GM10266 (cell line): Measurements from ENCODE around the gene MRPL43.
A peak's percentile ranks its signal among the peaks of the same experiment; 100 is the strongest.

Experiments
- DNase-seq: peaks from one replicate; pipeline ENCODE4 v3.0.0; 2012; ENCODE audit errors: extremely low spot score
- CTCF ChIP-seq: IDR thresholded peaks from 2 replicates; pipeline ENCODE4 v1.5.1; 2012; ENCODE audit warnings: mild to moderate bottlenecking, low read depth; ENCODE audit not compliant: control insufficient read depth, insufficient read depth; ENCODE audit errors: missing control alignments

The MRPL43 gene

GRCh38 chr10:101031796-101032636, 44.7 kb upstream of the MRPL43 start:
- peak; percentile 51 for DNase-seq
- TF ChIP-seq CTCF: no peak

DNA sequence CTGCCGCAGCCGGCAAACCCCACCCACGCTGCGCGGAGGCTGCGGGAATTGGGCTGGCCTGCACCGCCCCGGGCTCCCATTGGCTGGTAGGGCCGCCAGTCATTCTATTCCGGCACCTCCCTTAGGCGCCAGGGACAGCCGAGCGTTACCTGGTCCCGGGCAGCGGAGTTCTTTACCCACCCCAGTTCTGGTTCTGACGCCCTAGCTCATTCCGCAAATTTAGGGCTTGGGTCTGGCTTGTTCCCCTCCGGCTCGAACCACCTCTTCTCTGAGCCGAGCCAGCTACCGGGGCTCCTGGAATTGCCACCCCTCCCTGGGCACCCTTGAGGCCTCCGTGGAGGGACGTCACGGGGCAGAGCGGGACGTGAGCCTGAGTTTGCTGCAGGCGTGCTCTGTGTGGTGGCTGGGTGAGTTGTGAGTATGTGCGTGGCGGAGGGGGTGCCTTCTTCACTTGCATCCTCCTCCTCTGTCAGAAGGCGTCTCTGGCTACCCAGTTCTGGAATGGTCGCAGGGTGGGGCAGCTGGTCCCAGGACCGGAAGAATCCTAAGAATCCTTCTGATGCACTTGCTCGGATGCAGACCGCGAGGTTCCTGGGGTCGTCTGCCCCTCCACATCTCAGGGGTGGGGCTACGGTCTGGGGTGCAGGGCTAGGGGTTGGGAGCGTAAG, 44.0 kb upstream of the MRPL43 start, which contains the start of the genes PDZD7 and SFXN3:
TSS of gene PDZD7 (minus strand) at position 2 of the 668 bp plus-strand sequence. CDS start 910 bp downstream, outside the sequence.
TSS of gene SFXN3 (plus strand) at position 107 of the 668 bp plus-strand sequence. CDS start 3,461 bp downstream, outside the sequence.
- peak; percentile 96 for DNase-seq
- TF ChIP-seq CTCF: no peak

DNA sequence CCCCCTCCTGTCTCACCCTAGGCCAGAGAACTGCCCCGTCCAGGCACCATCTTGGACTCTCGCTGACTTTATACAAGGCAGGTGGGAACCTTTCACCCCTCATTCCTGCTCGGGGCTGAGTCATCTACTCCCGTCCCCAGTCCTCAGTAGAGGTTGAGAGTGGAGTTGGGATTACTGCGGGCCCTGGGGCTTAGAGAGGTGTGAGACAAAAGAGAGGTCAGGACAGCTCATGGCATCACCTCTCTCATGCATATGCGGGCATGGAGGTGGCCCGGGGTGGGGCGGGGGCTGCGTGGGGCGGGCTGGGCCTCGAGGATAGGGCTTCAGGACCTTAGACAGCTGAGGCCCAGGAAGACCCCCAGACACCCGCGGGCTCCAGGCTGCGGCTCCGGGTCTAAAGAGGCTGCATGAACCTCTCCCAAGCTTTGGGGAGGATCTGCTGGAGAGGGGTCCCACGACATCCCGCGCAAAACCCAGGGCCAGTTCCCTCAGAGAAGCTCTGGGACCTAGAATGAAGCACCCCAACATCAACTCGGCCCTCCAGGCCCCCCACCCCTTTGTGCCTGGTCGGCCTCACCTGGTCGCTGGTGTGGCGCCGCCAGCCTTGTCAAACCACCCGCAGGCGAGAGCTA, 43.3 kb upstream of the MRPL43 start:
- no peak for TF ChIP-seq CTCF
- no peak for DNase-seq

- no peak for TF ChIP-seq CTCF
- no peak for DNase-seq
Observed at GRCh38 chr10:101029520-101030295, 42.4 kb upstream of the MRPL43 start.

DNA sequence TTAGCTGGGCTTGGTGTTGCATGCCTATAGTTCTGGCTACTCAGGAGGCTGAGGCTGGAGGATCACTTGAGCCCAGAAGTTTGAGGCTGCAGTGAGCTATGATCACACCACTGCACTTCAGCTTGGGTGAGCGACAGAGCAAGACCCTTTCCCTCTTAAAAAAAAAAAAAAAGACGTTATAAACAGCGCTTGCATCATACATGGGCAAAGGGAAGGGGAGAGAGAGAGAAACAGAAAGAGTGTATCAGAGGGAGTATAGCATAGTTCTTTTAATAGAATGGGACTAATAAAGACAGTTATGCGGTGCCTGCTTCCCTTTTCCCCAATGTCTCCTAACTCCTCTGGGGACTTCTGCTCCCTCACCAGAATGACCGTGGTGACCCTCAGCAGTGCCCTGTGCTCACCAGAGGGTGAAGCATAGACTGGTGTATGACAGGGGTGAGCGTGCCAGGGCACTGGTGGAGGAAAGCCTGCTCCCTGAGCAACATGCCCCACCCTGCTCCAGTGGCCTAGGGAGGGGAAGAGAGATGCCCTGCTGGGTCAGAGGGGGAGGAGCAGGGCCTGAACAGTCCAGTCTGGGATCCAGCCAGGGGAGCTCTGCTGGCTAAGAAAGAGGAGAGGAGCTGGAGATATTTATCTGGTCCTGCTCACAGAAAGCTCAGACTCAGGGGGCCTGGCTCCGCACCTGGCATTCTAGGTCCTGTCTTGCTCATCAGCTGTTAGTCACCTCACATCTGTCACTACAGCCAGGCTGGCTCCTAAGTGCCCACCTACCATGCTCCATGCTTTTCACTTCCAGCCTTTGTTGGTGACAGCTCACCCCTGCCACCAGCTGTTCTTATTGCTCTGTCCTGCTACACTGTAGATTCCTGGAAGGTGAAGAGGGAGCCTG, 41.4 kb upstream of the MRPL43 start:
- DNase-seq: no peak
- TF ChIP-seq CTCF: no peak
